ENCODE measurements around the gene TKTL1.

The TKTL1 gene

GRCh38 chrX:154354013-154354412 lies 58.4 kb downstream of the TKTL1 start:
- Histone ChIP-seq H2AFZ (no peak overlapping the region), H3K27ac (no peak overlapping the region), H3K4me3 (ENCODE audit: low read depth, low read length) (no peak overlapping the region), H3K9me3 (ENCODE audit: control insufficient read depth, low read length) (no peaks in the 10 kb centered on the region), H3K79me2 (no peaks in the 10 kb centered on the region), H3K4me2 (ENCODE audit: low read length) (no peak overlapping the region), H3K9ac (no peak overlapping the region), H3K4me1 (no peaks in the 10 kb centered on the region), H3K27me3 (ENCODE audit: control insufficient read depth, insufficient read depth, low read length) (no peaks in the 10 kb centered on the region), H3K36me3 (ENCODE audit: control insufficient read depth, insufficient read depth, low read length) (no peaks in the 10 kb centered on the region)
- no peak for TF ChIP-seq CTCF (IDR thresholded peaks at IDR 0.05)

DNA sequence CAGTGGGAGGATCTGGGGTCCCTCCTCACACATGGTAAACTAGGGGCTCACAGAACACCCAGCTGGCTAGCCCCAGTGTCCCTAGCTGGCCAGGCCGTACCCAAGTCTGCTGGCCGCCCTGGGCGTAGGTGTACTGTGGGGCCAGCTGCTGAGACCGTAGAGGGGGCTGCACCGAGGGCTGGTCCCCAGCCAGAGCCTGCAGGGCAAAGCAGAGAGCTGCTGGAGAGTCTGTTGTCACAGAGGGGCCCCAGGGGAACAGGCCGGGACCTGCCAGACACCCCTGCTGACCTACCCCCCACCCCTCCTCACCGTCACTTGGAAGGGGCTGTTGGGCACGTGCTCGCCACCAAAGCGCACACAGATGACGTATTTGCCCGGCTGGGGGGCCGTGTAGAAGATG lies 58.9 kb downstream of the TKTL1 start:
- H3K4me2 ChIP-seq (ENCODE audit: low read length) = no peak overlapping the region
- H3K36me3 ChIP-seq (ENCODE audit: control insufficient read depth, insufficient read depth, low read length) = no peaks in the 10 kb centered on the region
- no peak overlapping the region for H3K27ac ChIP-seq

DNA sequence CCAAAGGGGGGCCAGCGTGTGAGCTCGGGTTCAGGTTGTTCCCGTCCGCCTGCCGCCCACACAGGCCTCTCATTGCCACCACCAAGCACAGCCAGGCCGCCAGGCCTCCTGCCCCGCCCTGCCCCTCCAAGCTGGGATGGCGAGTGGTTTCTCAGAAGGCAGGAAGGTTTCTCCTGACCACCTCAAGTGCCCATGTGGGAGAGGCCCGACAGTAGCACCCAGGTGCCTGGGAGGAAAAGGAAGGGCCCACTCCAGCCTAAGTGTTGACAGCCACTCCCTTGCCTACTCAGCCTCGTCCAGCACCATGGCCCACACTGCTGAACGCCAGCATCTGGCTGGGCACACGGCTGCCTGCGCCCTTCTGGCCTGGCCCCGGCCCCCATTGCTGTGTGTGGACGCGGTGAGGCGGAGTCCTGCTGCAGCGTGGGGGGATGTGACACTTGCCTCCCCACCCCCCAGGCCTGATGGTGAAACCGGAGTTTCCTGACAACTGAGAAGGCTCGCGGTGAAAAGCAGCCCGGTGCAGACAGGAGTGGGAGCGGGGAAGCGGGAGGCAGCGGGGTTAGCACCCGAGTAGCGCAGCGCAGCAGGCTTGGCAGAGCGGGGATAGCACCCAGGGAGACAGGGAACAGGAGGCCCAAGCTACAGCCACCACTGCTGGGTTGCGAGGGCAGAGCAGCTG lies 59.6 kb downstream of the TKTL1 start:
- Histone ChIP-seq H3K36me3 (ENCODE audit: control insufficient read depth, insufficient read depth, low read length) (no peaks in the 10 kb centered on the region), H3K79me2 (no peaks in the 10 kb centered on the region), H3K4me3 (ENCODE audit: low read depth, low read length) (no peak overlapping the region), H3K4me2 (ENCODE audit: low read length) (no peak overlapping the region), H3K4me1 (no peaks in the 10 kb centered on the region), H3K9me3 (ENCODE audit: control insufficient read depth, low read length) (no peaks in the 10 kb centered on the region), H3K9ac (no peak overlapping the region), H3K27ac (no peak overlapping the region), H2AFZ (no peak overlapping the region), H3K27me3 (ENCODE audit: control insufficient read depth, insufficient read depth, low read length) (no peaks in the 10 kb centered on the region)
- TF ChIP-seq CTCF (IDR thresholded peaks at IDR 0.05) = no peak

More for the DNA sequence above, 58.9 kb downstream of the TKTL1 start:
- Histone ChIP-seq H2AFZ (no peak overlapping the region), H3K9me3 (ENCODE audit: control insufficient read depth, low read length) (no peaks in the 10 kb centered on the region), H3K4me1 (no peaks in the 10 kb centered on the region), H3K9ac (no peak overlapping the region), H3K4me3 (ENCODE audit: low read depth, low read length) (no peak overlapping the region), H3K27me3 (ENCODE audit: control insufficient read depth, insufficient read depth, low read length) (no peaks in the 10 kb centered on the region), H3K79me2 (no peaks in the 10 kb centered on the region)
- no peak for TF ChIP-seq CTCF (IDR thresholded peaks at IDR 0.05)

DNA sequence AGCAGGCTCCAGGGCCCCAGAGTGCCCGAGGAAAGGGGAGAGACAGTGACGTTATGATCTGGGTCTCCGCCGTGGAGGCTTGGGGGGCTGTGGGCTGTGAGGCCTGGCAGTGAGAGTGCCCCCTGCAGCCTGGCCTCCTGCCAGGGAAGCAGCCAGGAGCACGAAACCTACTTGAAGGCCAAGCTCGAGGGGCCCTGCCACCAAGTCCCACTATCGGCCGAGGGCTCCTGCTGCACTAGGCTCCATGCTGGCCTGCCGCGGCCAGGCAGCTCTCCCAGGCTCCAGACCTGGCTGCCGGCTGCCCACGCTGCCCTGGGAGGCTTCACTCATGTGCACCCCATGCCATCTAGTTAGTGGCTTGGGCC lies 60.2 kb downstream of the TKTL1 start:
- no peak overlapping the region for H3K4me2 ChIP-seq (ENCODE audit: low read length)
- no peak overlapping the region for H3K4me3 ChIP-seq (ENCODE audit: low read depth, low read length)
- no peak overlapping the region for H2AFZ ChIP-seq
- no peaks in the 10 kb centered on the region for H3K36me3 ChIP-seq (ENCODE audit: control insufficient read depth, insufficient read depth, low read length)
- H3K79me2 ChIP-seq = no peaks in the 10 kb centered on the region
- H3K9me3 ChIP-seq (ENCODE audit: control insufficient read depth, low read length) = no peaks in the 10 kb centered on the region
- no peaks in the 10 kb centered on the region for H3K4me1 ChIP-seq
- no peak for TF ChIP-seq CTCF (IDR thresholded peaks at IDR 0.05)
- H3K9ac ChIP-seq = no peak overlapping the region
- H3K27ac ChIP-seq = no peak overlapping the region
- no peaks in the 10 kb centered on the region for H3K27me3 ChIP-seq (ENCODE audit: control insufficient read depth, insufficient read depth, low read length)

GRCh38 chrX:154356596-154356995 lies 61.0 kb downstream of the TKTL1 start:
- Histone ChIP-seq H3K9me3 (ENCODE audit: control insufficient read depth, low read length) (no peaks in the 10 kb centered on the region), H3K36me3 (ENCODE audit: control insufficient read depth, insufficient read depth, low read length) (no peaks in the 10 kb centered on the region), H3K27ac (no peak overlapping the region), H3K4me3 (ENCODE audit: low read depth, low read length) (no peak overlapping the region), H3K27me3 (ENCODE audit: control insufficient read depth, insufficient read depth, low read length) (no peaks in the 10 kb centered on the region), H3K79me2 (no peaks in the 10 kb centered on the region), H3K4me2 (ENCODE audit: low read length) (no peak overlapping the region), H2AFZ (no peak overlapping the region), H3K4me1 (no peaks in the 10 kb centered on the region), H3K9ac (no peak overlapping the region)
- TF ChIP-seq CTCF (IDR thresholded peaks at IDR 0.05) = no peak
